HG02571 (cell line): Measurements from ENCODE around the gene NEK11.

Experiments
- ATAC-seq: cut with Tn5 transposase; IDR thresholded peaks from one replicate; pipeline ENCODE4 v1.9.1; 2021; ENCODE audit warnings: mild to moderate bottlenecking, moderate library complexity; ENCODE audit not compliant: unreplicated experiment

NEK11 gene

GRCh38 chr3:131221731-131222130 lies 195.1 kb downstream of the NEK11 start:
- no peak for ATAC-seq

DNA sequence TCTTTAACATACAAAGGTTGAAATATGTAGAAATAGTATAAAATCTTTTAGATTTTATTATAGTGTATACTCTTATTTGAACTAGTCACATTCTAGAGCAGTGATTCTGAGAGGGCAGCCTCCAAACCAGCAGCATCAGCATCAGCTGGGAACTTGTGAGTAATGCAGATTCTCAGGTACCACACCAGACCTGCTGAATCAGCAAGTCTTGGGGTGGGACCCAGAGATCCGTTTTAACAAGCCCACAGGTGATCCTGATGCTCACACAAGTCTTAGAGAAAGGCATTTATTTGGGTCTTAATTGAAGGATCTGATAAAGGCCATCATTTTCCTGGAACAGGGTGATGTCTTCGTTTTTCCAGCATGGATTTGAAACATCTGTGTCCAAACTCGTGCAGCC lies 195.9 kb downstream of the NEK11 start:
- no peak for ATAC-seq

DNA sequence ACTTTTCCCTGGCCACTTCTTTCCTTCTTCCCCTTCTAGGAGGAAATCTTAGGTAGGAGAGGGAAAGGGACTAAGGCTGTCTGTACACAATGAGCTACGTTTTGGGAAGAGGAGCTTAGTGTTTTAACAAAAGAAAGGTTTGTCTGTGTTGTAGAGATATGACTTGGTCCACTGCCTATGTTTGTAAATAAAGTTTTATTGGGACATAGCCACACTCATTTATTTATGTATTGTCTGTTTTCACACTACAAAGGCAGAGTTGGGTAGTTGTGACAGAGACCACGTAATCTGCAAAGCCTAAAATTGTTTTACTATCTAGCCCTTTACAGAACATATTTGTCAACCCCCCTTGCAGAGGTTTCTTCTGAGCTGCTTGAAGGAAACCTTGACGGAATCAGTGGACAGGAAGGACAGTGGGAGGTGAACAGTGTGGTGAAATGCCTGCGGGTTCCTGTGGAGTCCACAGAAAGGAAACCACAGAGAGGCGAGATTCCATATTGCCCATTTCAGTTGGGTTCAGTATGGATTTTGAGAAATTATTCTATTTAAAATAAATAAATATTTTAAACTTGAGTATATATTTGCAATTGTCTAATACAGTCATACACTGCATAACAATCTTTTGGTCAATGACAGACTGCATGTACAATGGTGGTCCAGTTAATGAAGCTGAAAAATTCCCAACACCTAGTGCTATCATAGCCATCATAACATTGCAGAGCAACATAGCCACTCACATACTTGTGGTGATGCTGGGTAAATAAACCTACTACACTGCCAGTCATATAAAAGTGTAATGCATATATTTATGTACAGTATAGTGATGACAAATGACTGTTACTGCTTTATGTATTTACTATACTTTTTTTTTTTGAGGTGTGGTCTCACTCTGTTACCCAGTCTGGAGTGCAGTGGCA lies 197.0 kb downstream of the NEK11 start:
- no peak for ATAC-seq

DNA sequence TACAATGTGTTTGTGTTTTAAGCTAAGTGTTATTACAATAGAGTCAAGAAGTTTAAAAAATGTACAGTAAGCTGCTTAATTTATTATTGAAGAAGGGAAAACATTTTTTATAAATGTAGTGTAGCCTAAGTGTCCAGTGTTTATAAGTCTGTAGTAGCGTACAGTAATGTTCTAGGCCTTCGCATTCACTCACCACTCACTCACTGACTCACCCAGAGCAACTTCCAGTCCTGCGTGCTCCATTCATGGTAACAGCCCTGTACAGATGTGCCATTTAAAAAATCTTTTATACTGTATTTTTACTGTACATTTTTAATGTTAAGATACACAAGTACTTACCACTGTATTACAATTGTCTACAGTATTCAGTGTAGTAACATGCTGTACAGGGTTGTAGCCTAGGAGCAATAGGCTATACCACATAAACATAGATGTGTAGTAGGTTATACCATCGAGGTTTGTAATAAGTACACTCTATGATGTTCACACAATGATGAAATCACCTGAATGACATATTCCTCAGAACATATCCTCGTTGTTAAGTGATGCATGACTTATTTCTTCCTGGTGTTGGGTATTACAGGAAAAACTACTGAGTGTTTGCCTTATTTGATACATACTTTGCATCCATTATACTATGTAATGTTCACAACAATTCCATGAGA lies 198.3 kb downstream of the NEK11 start:
- ATAC-seq: no peak

GRCh38 chr3:131228522-131228921 lies 201.8 kb downstream of the NEK11 start:
- ATAC-seq: no peak

DNA sequence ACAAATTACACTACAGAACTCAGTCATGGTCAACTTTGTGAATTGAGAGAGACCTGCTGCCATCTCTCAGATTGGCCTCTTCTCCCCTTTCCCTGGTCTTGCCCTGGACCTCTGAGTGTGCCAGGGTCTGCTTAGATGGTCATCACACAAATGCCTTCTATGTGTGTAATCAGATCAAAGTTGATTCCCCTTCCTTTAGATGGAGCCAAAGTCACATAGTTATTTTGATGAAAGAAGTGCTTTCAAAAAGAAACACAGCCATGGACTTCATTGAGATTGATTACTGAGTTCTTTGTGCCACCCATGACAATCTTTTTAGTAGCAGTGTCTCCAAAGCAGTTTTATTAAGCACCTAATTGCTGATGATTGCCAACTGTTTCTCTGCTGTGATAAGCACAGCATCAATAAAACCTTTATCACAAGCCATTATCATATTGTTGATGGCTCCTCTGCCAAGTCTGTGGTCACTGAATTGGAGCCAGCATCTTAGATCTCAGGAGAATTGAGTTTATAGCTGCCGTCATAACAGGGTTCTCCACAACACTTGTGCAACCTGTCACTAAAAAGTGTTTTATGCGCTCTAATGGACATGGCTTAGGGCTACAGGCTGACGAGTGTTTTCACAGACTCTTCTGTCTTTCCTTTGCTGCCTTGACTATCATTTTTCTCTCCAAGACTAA lies 205.2 kb downstream of the NEK11 start:
- no peak for ATAC-seq

- ATAC-seq: no peak
Observed at GRCh38 chr3:131232711-131233267, 206.1 kb downstream of the NEK11 start.

- ATAC-seq: no peak
Observed at GRCh38 chr3:131233900-131234668, 207.4 kb downstream of the NEK11 start.

- no peak for ATAC-seq
Observed at GRCh38 chr3:131236421-131236820, 209.7 kb downstream of the NEK11 start.

GRCh38 chr3:131238496-131238895 lies 211.8 kb downstream of the NEK11 start:
- ATAC-seq: no peak

DNA sequence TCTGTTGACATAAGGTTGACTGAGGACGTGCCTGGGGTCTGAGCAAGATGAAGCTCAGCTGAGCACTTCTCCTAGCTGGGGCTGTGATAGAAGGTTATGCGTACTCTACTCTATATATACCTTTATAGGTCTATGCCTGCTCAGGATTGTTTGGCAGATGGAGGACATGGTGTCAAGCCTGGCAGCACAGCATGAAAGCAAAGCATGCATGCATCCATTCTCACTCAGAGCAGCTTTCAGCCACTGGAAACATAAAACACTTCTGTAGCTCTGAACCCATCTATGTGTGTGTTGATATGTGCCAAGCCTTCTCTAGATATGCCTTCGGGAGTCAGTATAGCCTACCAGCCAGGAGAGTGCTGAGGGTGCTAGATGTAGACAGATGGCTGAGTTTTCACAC lies 212.6 kb downstream of the NEK11 start:
- ATAC-seq: no peak

GRCh38 chr3:131242201-131242600 lies 215.5 kb downstream of the NEK11 start:
- ATAC-seq: no peak

DNA sequence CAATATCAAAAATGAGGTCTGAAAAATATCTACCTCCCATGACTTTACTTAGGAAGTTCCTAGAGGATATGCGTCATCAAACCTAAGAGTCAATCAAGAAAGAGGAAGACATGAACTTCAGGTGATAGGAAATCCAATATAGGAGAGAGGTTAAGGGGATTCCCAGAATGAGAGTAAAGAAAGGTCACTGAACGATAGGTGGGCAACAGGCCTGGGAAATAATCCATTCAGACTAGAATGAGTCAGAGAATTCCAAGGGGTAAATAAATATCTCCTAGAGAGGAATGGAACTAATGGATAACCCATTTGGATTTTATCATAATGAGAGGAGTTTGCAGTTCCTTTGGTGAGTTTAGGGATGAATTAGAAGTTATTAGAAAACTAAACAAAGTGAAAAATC lies 223.8 kb downstream of the NEK11 start:
- no peak for ATAC-seq

DNA sequence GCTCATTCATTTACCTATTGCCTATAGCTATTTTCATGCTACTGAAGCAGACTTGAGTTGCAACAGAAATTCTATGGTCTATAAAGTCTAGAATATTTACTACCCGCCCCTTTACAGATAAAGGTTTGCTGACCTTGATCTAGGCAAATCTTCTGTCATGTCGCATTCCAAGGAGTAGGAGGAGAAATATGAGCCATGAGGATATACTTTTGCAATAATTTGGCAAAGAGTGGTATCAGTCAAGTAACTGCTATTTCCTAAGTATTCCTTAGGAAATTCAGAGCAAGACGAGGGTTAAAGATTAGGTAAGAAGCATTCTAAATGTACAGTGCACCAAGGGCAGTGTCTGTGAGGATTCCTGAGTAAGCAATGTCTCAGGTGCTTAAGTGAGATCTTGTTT lies 233.8 kb downstream of the NEK11 start:
- ATAC-seq: no peak

- ATAC-seq: no peak
Observed at GRCh38 chr3:131261104-131261503, 234.4 kb downstream of the NEK11 start.

DNA sequence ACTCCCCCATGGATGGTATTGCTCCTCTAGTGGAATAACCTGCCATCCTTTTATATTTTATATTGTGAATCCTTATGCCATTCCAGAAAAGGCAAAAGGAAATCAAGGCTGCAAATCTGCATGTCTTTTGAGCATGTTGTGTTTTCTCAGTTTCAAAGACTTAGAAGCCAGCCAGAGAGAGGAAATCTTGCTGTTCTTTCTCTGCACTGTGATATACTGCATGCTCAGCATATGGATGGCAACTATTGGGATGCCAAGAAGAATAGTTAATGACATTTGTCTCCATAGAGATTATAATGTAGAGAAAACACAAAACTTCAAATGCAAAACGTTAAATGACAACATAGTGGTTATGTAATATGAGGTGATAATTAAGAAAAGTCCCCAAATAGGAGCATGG lies 248.9 kb downstream of the NEK11 start:
- no peak for ATAC-seq

GRCh38 chr3:131277836-131278497 lies 251.3 kb downstream of the NEK11 start:
- ATAC-seq: no peak

DNA sequence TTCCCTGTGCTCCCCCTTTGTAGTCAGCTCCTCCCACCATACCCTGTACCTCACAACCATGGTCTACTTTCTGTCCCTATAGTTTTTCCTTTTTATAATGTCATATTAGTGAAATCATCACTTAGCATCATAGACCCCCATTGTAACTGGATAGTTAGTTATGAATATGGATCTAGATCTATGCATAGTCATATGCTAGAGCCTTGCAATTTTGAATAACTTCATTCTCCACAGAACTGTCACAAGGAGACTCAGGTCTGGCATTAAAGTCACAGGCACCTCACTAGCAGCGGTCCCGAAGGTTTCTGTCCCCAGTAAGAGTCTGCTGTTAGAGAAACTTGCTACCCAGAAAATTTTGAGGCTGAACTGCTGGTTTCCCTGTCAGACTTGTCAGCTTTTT lies 252.9 kb downstream of the NEK11 start:
- ATAC-seq: no peak

GRCh38 chr3:131282379-131282778 lies 255.7 kb downstream of the NEK11 start:
- ATAC-seq: no peak

GRCh38 chr3:131282967-131283366 lies 256.3 kb downstream of the NEK11 start:
- no peak for ATAC-seq
